ENCODE measurements around the gene AKT3.

GRCh38 chr1:243535014-243535413 is 315.0 kb downstream of the AKT3 start:
- TF ChIP-seq EZH2phosphoT487 (IDR thresholded peaks at IDR 0.05; ENCODE audit: low read depth, severe bottlenecking, unreplicated experiment) (no peak), CTCF (IDR thresholded peaks at IDR 0.05; ENCODE audit: poor library complexity) (no peak)
